ENCODE results near the gene PPM1D. TPM values are rescaled to one million over a fixed set of nuclear protein-coding genes. Genes with fewer than 3 reads are reported as not detected.

Gene PPM1D
- total RNA-seq, 2 donors from 2014 or later = 5.0 to 7.6 TPM

DNA sequence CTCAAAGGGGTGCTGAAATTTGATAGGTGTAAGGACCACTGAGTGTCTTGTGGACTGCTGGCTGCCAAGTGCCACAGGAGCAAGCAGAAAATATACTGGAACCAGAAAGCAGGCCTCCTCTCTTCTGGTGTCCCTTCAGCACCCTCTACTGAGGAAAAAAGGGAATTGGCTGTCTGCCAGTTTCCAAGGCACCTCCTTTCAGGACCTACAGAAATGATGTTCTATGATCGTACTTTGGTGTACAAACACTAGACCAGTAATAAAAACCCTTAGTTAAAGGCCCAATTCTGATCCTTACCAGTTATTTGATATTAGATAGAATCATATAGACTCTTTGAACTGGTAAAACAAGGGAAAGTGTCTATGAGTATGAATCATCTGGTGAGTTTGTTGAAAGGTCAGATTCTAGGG lies 41.8 kb downstream of the PPM1D start:
- Histone ChIP-seq H3K27me3 (no peaks in the 10 kb centered on the region), H3K4me1 (no peaks in the 10 kb centered on the region), H3K27ac (no peak overlapping the region), H3K4me3 (no peak overlapping the region), H3K36me3 (peaks cover under 1% of the 10 kb centered on the region), H3K9me3 (no peaks in the 10 kb centered on the region)
- peak; percentile 63 for DNase-seq (ENCODE audit: low spot score)
- TF ChIP-seq, protein P1, sequence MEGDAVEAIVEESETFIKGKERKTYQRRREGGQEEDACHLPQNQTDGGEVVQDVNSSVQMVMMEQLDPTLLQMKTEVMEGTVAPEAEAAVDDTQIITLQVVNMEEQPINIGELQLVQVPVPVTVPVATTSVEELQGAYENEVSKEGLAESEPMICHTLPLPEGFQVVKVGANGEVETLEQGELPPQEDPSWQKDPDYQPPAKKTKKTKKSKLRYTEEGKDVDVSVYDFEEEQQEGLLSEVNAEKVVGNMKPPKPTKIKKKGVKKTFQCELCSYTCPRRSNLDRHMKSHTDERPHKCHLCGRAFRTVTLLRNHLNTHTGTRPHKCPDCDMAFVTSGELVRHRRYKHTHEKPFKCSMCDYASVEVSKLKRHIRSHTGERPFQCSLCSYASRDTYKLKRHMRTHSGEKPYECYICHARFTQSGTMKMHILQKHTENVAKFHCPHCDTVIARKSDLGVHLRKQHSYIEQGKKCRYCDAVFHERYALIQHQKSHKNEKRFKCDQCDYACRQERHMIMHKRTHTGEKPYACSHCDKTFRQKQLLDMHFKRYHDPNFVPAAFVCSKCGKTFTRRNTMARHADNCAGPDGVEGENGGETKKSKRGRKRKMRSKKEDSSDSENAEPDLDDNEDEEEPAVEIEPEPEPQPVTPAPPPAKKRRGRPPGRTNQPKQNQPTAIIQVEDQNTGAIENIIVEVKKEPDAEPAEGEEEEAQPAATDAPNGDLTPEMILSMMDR (IDR thresholded peaks at IDR 0.05) = peak; percentile 32 to 65

DNA sequence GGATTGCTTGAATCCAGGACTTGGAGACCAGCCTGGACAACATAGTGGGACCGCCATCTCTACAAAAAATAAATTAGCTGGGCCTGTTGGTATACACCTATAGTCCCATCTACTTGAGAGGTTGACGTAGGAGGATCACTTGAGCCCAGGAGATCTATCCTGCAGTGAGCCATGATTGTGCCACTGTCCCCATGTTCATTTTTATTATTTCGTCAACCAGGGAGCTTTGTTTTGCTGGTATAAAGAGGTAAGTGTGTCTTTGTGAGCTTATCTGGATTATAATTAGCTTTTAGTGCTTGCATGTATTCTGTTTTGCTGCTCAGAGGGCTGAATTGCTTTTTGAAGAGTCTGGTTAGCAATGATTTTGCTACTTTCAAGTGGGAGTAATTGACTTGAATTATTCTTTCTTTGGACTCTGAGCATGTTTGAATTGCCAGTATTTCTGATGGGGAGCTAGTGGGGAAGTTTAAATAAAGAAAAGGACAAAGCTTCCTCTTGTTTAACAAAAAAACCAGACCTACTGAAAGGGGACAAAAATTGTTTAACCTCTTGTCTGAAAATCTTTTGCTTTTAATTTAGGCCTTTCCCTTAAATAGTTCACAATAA lies 46.0 kb downstream of the PPM1D start:
- Histone ChIP-seq H3K27me3 (no peaks in the 10 kb centered on the region), H3K27ac (no peak overlapping the region), H3K4me3 (no peak overlapping the region), H3K9me3 (no peaks in the 10 kb centered on the region), H3K4me1 (no peaks in the 10 kb centered on the region), H3K36me3 (peaks cover 31% of the 10 kb centered on the region)
- no peak for DNase-seq (ENCODE audit: low spot score)
- TF ChIP-seq, protein P1 (IDR thresholded peaks at IDR 0.05) = no peak

DNA sequence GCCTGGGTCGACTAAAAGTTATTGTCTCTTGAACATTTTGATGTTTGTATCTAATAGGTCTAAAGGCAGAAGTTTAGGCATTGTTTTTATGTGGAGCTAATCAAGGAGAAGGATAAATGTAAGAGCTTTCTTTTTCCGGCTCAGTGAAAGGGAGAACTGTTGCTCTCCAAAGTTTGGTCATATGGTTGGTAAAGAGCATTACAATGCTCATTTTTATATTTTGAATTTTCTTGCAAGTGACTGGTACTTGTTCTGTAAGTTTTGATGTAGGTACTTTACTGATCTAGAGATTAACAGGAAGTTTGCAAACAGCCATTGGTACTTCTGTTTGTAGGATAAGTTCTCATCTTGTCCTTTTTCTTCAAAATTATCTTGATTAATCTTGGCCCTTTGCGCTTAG lies 46.7 kb downstream of the PPM1D start:
- no peaks in the 10 kb centered on the region for H3K9me3 ChIP-seq
- H3K4me1 ChIP-seq = no peaks in the 10 kb centered on the region
- no peak for DNase-seq (ENCODE audit: low spot score)
- TF ChIP-seq, protein P1 (IDR thresholded peaks at IDR 0.05) = no peak
- no peaks in the 10 kb centered on the region for H3K27me3 ChIP-seq
- H3K36me3 ChIP-seq = peaks cover 32% of the 10 kb centered on the region
- no peak overlapping the region for H3K4me3 ChIP-seq
- no peak overlapping the region for H3K27ac ChIP-seq

DNA sequence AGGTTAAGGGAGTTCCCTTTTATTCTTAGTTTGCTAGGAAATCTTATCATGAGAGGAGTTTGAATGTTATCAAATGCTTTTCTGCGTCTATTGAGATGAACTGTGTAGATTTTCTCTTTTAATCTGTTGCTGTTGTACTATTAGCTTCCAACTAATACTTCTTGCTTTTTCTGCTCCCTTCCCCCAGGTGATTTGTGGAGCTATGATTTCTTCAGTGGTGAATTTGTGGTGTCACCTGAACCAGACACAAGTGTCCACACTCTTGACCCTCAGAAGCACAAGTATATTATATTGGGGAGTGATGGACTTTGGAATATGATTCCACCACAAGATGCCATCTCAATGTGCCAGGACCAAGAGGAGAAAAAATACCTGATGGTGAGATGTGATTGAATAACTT lies 47.7 kb downstream of the PPM1D start:
- Histone ChIP-seq H3K4me1 (no peaks in the 10 kb centered on the region), H3K27ac (no peak overlapping the region), H3K27me3 (no peaks in the 10 kb centered on the region), H3K4me3 (no peak overlapping the region), H3K9me3 (no peaks in the 10 kb centered on the region), H3K36me3 (peaks cover 32% of the 10 kb centered on the region)
- TF ChIP-seq, protein P1 (IDR thresholded peaks at IDR 0.05) = no peak
- no peak for DNase-seq (ENCODE audit: low spot score)

DNA sequence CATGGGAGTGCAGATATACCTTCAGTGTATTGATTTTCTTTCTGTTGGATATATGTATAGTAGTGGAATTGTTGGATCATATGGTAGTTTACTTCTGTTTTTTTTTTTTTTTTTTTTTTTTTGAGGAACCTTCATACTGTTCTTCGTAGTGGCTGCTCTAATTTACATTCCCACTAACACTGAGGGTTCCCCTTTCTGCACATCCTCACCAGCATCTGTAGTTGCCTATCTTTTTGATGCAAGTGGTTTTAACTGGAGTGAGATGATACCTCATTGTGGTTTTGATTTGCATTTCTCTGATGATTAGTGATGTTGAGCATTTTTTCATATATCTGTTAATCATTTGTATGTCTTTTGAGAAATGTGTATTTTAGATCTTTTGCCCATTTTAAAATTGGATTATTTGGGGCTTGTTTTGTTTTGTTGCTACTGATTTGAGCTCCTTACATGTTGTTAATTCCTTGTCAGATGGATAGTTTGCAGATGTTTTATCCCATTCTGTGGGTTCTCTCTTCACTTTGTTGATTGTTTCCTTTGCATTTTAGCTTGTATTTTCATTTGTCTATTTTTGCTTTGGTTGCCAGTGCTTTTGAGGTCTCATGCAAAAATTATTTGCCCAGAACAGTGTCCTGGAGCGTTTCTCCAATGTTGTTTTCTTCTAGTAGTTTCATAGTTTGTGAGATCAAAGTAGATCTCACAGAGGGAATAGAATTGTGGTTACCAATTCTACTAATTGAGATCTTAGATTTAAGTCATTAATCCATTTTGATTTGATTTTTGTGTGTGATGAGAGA lies 52.7 kb downstream of the PPM1D start:
- H3K4me3 ChIP-seq = no peak overlapping the region
- H3K4me1 ChIP-seq = no peaks in the 10 kb centered on the region
- H3K27ac ChIP-seq = no peak overlapping the region
- no peaks in the 10 kb centered on the region for H3K9me3 ChIP-seq
- TF ChIP-seq, protein P1 (IDR thresholded peaks at IDR 0.05) = no peak
- no peak for DNase-seq (ENCODE audit: low spot score)
- peaks cover 39% of the 10 kb centered on the region for H3K36me3 ChIP-seq
- H3K27me3 ChIP-seq = no peaks in the 10 kb centered on the region

All from right atrium auricular region (tissue), 2 donors.